Activated T-cell treated with anti-CD3 and anti-CD28 coated beads for 24 hours (primary cell): ENCODE results near the gene CCDC197.

ENCODE experiments used
- DNase-seq: peaks from one replicate; pipeline ENCODE4 v3.0.0-alpha.2; 2020; ENCODE audit warnings: low read depth

Gene CCDC197

GRCh38 chr14:93961620-93962019 is 35.5 kb upstream of the CCDC197 start:
- DNase-seq, result no peak

- no peak for DNase-seq
Observed at GRCh38 chr14:93962701-93963601, 34.1 kb upstream of the CCDC197 start.

DNA sequence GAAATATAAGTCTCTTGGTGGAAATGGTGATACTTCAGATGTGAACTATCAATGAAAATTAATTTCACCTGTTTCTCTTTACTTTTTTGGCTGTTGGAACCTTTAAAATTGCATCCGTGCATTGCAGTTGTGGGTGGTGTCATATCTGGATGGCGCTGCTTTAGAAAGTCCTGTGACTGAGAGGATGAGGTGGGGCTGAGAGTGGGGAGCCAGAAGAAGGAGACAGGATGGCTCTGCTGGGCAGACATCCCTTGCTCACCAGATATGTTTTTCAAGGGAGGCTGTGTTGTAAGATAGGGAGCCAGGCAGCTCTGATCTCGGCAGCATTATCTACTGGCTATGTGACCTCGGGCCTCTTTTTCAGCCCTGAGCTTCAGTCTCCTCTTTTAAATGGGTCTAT is 33.4 kb upstream of the CCDC197 start:
- no peak for DNase-seq

GRCh38 chr14:93964281-93964680 is 32.8 kb upstream of the CCDC197 start:
- no peak for DNase-seq

DNA sequence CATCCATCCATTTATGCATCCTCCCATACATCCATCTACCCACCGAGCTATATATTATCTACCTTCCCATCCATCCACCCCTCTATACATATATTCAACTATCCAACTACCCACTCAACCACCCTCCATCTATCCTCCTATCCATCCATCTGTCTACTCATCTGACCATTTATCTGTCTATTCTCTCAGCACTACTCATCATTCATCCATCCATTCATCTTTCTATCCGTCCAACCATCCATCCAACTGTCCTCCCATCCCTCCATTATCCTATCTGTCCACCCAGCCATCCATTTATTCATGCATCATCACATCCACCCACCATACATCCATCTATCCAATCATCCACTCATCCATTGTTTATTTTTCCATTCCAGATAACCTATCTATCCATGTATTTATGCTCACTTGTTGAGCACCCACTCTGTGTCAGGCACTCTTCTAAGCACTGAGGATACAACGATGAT is 32.2 kb upstream of the CCDC197 start:
- no peak for DNase-seq

DNA sequence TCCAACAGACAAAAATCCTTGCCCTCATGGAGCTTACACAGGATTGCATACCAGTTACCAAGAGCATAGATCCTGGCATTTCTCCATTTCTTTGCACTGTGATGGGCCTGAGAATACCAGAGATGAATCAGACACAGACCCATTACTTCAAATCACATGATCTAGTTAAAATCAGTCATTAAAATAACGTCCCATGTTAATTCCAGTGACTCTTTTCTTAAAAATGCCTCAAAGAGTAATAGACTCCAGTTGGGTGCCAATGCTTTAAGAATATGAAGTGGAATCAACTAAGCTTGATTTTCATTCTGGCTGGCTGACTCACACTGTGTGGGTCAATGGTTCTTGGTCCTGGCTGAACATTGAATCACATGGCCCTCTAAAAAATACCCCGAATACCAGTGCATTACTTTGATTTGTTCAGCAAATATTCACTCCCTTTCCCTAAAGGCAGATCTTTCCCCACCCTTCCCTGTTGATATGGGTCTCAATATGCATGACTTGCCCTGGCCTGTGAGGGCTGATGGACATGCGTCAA is 31.7 kb upstream of the CCDC197 start:
- DNase-seq, result no peak

- no peak for DNase-seq
Observed at GRCh38 chr14:93965946-93966474, 31.1 kb upstream of the CCDC197 start.

DNA sequence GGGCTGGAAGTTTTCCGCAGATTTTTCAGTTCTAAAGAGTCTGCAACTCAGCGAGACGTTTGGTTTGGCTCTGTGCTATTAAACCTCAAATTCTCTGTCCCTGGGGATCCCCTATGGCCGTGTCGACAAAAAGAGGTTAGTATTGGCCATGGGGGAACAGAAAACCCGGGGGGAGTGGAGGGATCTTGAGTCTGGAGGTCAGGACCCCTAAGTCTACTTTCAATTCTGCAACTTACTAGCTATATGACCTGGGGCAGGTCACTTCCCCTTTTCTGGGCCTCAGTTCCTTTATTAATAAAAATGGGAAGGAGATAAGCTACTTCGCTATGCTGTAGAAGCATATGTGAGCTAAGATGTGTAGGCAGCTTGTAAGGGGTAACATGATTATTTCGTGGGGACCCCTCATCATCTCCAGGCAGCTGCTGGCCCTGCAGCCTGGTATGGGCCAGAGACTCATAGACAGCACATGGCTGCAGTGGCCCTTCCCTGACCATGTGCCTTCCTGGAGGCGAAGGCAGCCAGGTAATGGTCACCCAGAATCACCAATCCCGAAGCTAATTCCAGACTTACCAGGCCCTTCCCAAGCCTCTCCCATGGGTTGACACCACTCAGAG is 29.4 kb upstream of the CCDC197 start:
- DNase-seq, result no peak

DNA sequence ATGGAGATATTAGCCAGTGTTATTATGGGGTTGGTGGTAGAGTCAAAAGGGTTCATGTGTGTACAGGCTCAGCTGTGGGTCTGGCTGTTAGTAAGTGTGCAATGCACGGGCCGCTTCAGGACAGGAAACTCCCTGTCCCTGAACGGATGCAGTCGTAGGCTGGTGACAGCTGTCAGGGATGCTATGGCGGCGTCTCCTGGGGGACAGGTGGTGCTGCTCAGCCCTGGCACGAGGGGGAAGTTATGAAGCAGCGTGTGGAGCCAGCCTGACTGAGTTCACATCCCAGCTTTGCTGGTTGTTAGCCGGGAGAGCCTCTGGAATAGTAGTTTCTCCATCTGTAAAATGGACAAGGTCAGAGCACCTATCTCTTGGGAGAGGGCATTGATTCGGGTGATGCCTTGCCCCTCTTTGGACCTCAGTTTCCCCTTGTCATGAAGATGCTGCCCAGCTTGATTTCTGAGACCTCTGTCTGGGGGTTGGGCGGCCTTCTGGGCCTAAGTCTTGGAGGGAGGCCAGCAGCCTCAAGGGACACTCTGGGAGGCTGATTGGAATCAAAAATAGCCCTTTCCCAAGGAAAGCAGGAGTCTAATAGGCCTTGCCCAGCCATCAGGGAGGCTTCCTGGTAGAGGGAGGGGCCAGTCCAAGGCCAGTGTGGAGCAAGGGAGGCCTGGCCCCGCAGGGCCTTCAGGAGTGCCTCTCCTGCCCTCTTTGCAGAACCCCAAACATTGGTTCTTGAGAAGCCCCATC is 27.8 kb upstream of the CCDC197 start:
- no peak for DNase-seq

DNA sequence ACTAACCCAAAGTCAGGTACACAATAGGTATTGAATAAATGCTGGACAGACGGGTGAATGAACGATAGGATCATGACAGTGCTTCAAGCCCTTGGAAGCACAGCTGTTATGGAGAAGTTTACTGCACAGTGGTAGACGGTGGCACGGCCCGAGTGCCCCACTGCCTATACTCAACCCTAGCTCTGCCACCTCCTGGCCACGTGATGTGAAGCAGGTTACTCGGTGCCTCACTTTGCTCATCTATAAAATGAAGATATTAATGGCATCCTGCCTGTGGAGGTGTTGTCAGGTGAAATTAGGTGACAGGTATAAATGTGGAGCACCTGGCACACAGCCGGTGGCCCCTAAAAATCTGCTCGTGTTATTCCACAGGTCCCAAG is 26.5 kb upstream of the CCDC197 start:
- DNase-seq, result peak; percentile 54

GRCh38 chr14:93970965-93971634 is 26.0 kb upstream of the CCDC197 start:
- peak; percentile 50 for DNase-seq

DNA sequence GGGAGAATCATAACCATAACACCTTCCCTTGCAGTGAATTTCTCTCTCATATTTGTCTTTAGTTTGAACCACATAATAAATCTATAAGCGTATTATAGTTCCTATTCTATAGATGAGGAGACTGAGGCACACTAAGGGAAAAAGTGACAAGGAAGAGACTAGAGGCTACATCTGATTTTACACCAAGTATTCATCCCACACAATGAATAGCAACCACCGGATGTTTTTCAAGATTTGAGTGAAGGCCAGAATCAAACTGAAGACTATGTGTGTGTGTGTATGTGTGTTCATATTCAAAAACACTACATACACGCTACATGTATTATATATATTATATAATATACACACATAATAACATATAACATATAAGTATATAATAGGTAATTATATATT is 25.5 kb upstream of the CCDC197 start:
- DNase-seq, result no peak

DNA sequence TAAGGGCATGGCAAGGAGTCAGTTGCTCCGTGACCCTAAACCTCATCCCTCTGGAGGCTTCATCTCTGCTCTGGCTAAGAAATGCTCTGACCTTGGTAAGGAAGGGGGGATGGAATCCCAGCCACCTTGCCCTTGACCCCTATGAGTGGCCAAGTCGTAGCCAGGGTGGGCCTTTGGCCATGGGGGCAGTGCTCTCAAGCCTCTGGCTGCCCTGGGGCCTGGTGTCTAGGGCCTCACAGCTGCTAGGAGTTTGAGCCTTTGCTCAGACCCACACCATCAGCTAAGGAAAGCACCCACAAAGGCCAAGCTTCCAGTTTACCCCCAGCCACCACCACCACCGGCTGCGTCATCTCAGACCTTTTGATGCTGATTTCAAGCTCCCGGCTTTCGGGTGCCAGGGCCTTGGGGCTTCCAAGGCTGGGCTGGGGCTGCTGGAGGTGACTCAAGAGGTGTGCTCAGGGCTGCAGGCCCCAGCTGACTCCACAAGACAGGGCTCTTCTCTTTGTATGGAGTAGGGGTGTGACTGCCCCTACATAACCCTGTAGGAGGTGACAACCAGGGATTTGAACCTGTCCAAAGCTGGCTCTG is 24.4 kb upstream of the CCDC197 start:
- no peak for DNase-seq

DNA sequence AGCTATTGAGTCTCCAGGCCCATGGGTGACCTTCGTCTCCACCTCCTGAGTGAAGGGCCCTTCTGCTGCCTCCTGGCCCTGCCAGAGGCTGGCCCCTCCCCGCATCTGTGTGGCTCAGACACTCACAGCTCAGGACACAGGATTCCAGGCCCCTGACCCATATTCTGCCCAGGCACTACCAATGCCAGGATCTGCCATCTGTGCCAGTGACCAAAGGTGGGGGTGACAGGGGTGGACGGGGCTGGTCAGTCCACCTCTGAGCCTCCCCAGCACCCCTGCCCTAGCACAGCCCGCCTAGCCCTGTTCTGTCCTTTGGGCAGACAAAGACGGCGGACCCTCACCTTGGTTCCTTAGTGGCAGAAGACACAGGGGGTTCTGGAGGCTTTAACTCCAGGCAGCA is 23.5 kb upstream of the CCDC197 start:
- no peak for DNase-seq

DNA sequence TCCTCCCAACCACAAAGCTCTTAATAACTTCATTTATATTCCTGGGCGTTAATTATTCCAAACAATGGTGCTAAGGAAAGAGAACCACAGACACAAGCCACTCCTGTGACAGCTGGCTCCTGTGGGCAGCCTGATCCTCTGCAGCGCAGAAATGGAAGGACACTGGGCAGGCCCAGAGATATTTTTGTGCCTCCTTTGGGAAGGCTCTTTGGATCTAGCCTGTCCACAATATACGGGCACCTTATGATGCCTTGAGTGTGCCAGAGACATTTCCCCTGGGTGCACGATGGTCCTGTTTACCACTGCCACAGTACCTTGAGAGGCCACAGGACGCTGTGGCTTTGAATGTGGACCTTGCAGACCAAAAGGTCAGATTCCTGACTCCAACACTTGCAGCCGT is 22.8 kb upstream of the CCDC197 start:
- no peak for DNase-seq

DNA sequence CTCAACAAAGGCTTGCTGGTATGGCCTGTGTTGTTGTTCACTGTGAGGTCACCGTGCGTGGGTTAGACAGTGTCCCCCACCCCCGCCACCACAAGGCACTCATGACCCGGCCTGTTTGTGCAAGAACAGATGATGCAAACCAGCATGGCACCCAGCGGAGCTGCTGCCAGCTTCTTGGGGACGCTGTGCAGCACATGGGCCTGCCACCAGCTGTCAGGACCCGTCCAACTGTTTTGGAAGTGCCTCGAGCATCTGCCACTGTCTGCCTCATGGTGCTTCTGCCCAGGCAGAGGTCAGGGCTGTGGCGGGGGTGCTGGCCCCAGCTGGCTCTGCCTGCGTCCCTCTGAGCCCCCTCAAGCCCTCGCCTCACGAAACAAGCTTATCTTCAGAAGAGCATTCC is 22.3 kb upstream of the CCDC197 start:
- no peak for DNase-seq

- DNase-seq, result no peak
Observed at GRCh38 chr14:93975791-93976476, 21.2 kb upstream of the CCDC197 start.

DNA sequence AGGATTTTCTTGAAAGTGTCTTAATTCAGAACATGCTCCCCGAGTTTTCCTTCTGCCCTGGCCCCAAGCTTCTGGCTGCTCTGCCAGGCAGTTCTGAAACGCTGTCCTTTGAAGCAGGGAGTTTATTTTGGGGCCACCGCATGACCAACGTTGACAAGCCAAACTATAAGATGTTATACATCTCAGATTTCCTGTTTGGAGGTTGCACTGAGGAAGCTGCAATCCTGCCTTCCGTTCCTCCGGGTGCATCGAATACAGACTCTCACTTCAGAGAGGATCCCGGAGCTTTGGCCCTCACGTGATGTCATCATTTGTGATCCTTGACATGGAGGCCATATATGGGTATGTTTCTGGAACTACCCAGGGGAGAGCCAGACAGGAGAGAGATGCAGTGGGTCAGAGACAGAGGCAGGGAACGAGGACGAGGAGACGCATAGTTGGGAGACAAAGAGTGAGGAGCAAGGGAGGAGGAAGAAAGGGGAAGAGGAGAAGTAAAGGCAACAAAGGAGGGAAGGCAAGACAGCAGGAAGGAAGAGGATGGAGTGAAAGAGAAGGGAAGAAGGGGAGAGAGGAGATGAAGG is 20.5 kb upstream of the CCDC197 start, which contains the start of gene ASB2:
TSS of gene ASB2 (minus strand) at position 94 of the 581 bp plus-strand sequence. CDS start 12,031 bp downstream, outside the sequence.
- no peak for DNase-seq

GRCh38 chr14:93977171-93977570 is 19.9 kb upstream of the CCDC197 start:
- DNase-seq, result no peak
